ENCODE data around the gene PMEPA1.

GRCh38 chr20:57754190-57754589 is 44.4 kb upstream of the PMEPA1 start:
- no peak for TF ChIP-seq CTCF (IDR thresholded peaks at IDR 0.05)
- no peak for TF ChIP-seq POLR2A (IDR thresholded peaks at IDR 0.05)
- TF ChIP-seq EP300 (IDR thresholded peaks at IDR 0.05), result no peak
- no peak for TF ChIP-seq POLR2AphosphoS5 (IDR thresholded peaks at IDR 0.05)
